Measurements from ENCODE around the gene PIK3AP1. TPM values are rescaled to one million over a fixed set of nuclear protein-coding genes. Genes with fewer than 3 reads are reported as not detected.
"Not testable (repeated sequence)": the region's sequence is repeated elsewhere in the genome, so short reads cannot be mapped to it uniquely, and the experiment has no call there.

Gene PIK3AP1
- polyA plus RNA-seq, 2 donors, result 0.31 to 0.47 TPM

- Histone ChIP-seq H3K27me3 (ENCODE audit: control insufficient read depth in 1 of 2, insufficient read depth in 2 of 2, low read length in 2 of 2) (no peaks in the 10 kb centered on the region), H3K27ac (ENCODE audit: low read depth in 2 of 2, low read length in 1 of 2) (no peak overlapping the region), H3K9me3 (ENCODE audit: control insufficient read depth in 2 of 2, insufficient read depth in 1 of 2, low read depth in 1 of 2, low read length in 1 of 2) (no peaks in the 10 kb centered on the region), H3K4me3 (ENCODE audit: low read depth in 1 of 2, low read length in 2 of 2) (no peak overlapping the region), H3K4me1 (ENCODE audit: control insufficient read depth in 2 of 2, insufficient read depth in 2 of 2, low read length in 1 of 2) (no peaks in the 10 kb centered on the region), H3K36me3 (ENCODE audit: control insufficient read depth in 2 of 2, insufficient read depth in 2 of 2, low read length in 1 of 2) (no peaks in the 10 kb centered on the region)
- 86 to 88% methylated on average over 9 of the region's 9 CpGs for WGBS, 2 donors
Observed at GRCh38 chr10:96584474-96584873, 135.8 kb downstream of the PIK3AP1 start.

GRCh38 chr10:96584035-96584434 lies 136.3 kb downstream of the PIK3AP1 start:
- Histone ChIP-seq H3K4me3 (ENCODE audit: low read depth in 1 of 2, low read length in 2 of 2) (no peak overlapping the region), H3K9me3 (ENCODE audit: control insufficient read depth in 2 of 2, insufficient read depth in 1 of 2, low read depth in 1 of 2, low read length in 1 of 2) (no peaks in the 10 kb centered on the region), H3K36me3 (ENCODE audit: control insufficient read depth in 2 of 2, insufficient read depth in 2 of 2, low read length in 1 of 2) (no peaks in the 10 kb centered on the region), H3K27ac (ENCODE audit: low read depth in 2 of 2, low read length in 1 of 2) (no peak overlapping the region), H3K27me3 (ENCODE audit: control insufficient read depth in 1 of 2, insufficient read depth in 2 of 2, low read length in 2 of 2) (no peaks in the 10 kb centered on the region), H3K4me1 (ENCODE audit: control insufficient read depth in 2 of 2, insufficient read depth in 2 of 2, low read length in 1 of 2) (no peaks in the 10 kb centered on the region)
- 71 to 77% methylated on average over 1 of the region's 1 CpG for WGBS, 2 donors

- H3K36me3 ChIP-seq (ENCODE audit: control insufficient read depth in 2 of 2, insufficient read depth in 2 of 2, low read length in 1 of 2), result no peaks in the 10 kb centered on the region
- 62 to 75% methylated on average over 2 of the region's 2 CpGs for WGBS, 2 donors
- no peak overlapping the region for H3K4me3 ChIP-seq (ENCODE audit: low read depth in 1 of 2, low read length in 2 of 2)
- H3K4me1 ChIP-seq (ENCODE audit: control insufficient read depth in 2 of 2, insufficient read depth in 2 of 2, low read length in 1 of 2), result no peaks in the 10 kb centered on the region
- no peak overlapping the region for H3K27ac ChIP-seq (ENCODE audit: low read depth in 2 of 2, low read length in 1 of 2)
- H3K27me3 ChIP-seq (ENCODE audit: control insufficient read depth in 1 of 2, insufficient read depth in 2 of 2, low read length in 2 of 2), result no peaks in the 10 kb centered on the region
- H3K9me3 ChIP-seq (ENCODE audit: control insufficient read depth in 2 of 2, insufficient read depth in 1 of 2, low read depth in 1 of 2, low read length in 1 of 2), result no peaks in the 10 kb centered on the region
Observed at GRCh38 chr10:96579133-96579532, 141.2 kb downstream of the PIK3AP1 start.

- no peaks in the 10 kb centered on the region for H3K9me3 ChIP-seq (ENCODE audit: control insufficient read depth in 2 of 2, insufficient read depth in 1 of 2, low read depth in 1 of 2, low read length in 1 of 2)
- no peaks in the 10 kb centered on the region for H3K36me3 ChIP-seq (ENCODE audit: control insufficient read depth in 2 of 2, insufficient read depth in 2 of 2, low read length in 1 of 2)
- no peaks in the 10 kb centered on the region for H3K27me3 ChIP-seq (ENCODE audit: control insufficient read depth in 1 of 2, insufficient read depth in 2 of 2, low read length in 2 of 2)
- no peak overlapping the region for H3K4me3 ChIP-seq (ENCODE audit: low read depth in 1 of 2, low read length in 2 of 2)
- no peaks in the 10 kb centered on the region for H3K4me1 ChIP-seq (ENCODE audit: control insufficient read depth in 2 of 2, insufficient read depth in 2 of 2, low read length in 1 of 2)
- 58 to 71% methylated on average over 5 of the region's 5 CpGs for WGBS, 2 donors
- H3K27ac ChIP-seq (ENCODE audit: low read depth in 2 of 2, low read length in 1 of 2), result peak overlapping the region; percentile 49 to 67
Observed at GRCh38 chr10:96578633-96579032, 141.7 kb downstream of the PIK3AP1 start.

- Histone ChIP-seq H3K4me3 (ENCODE audit: low read depth in 1 of 2, low read length in 2 of 2) (no peak overlapping the region), H3K27me3 (ENCODE audit: control insufficient read depth in 1 of 2, insufficient read depth in 2 of 2, low read length in 2 of 2) (no peaks in the 10 kb centered on the region), H3K4me1 (ENCODE audit: control insufficient read depth in 2 of 2, insufficient read depth in 2 of 2, low read length in 1 of 2) (no peaks in the 10 kb centered on the region), H3K9me3 (ENCODE audit: control insufficient read depth in 2 of 2, insufficient read depth in 1 of 2, low read depth in 1 of 2, low read length in 1 of 2) (no peaks in the 10 kb centered on the region), H3K36me3 (ENCODE audit: control insufficient read depth in 2 of 2, insufficient read depth in 2 of 2, low read length in 1 of 2) (no peaks in the 10 kb centered on the region), H3K27ac (ENCODE audit: low read depth in 2 of 2, low read length in 1 of 2) (no peak overlapping the region)
- 51 to 70% methylated on average over 4 of the region's 4 CpGs for WGBS, 2 donors
Observed at GRCh38 chr10:96578022-96578421, 142.3 kb downstream of the PIK3AP1 start.

- no peak overlapping the region for H3K27ac ChIP-seq (ENCODE audit: low read depth in 2 of 2, low read length in 1 of 2)
- WGBS, 2 donors, result 33 to 65% methylated on average over 1 of the region's 1 CpG
- no peaks in the 10 kb centered on the region for H3K4me1 ChIP-seq (ENCODE audit: control insufficient read depth in 2 of 2, insufficient read depth in 2 of 2, low read length in 1 of 2)
Observed at GRCh38 chr10:96577069-96577468, 143.2 kb downstream of the PIK3AP1 start.

GRCh38 chr10:96576277-96576980 lies 143.9 kb downstream of the PIK3AP1 start:
- no peak overlapping the region for H3K4me3 ChIP-seq (ENCODE audit: low read depth in 1 of 2, low read length in 2 of 2)
- H3K9me3 ChIP-seq (ENCODE audit: control insufficient read depth in 2 of 2, insufficient read depth in 1 of 2, low read depth in 1 of 2, low read length in 1 of 2), result no peaks in the 10 kb centered on the region
- no peaks in the 10 kb centered on the region for H3K4me1 ChIP-seq (ENCODE audit: control insufficient read depth in 2 of 2, insufficient read depth in 2 of 2, low read length in 1 of 2)
- H3K27me3 ChIP-seq (ENCODE audit: control insufficient read depth in 1 of 2, insufficient read depth in 2 of 2, low read length in 2 of 2), result no peaks in the 10 kb centered on the region
- no peak overlapping the region for H3K27ac ChIP-seq (ENCODE audit: low read depth in 2 of 2, low read length in 1 of 2)
- WGBS, 2 donors, result 55 to 67% methylated on average over 1 of the region's 1 CpG
- no peaks in the 10 kb centered on the region for H3K36me3 ChIP-seq (ENCODE audit: control insufficient read depth in 2 of 2, insufficient read depth in 2 of 2, low read length in 1 of 2)

More at GRCh38 chr10:96577069-96577468, 143.2 kb downstream of the PIK3AP1 start:
- H3K36me3 ChIP-seq (ENCODE audit: control insufficient read depth in 2 of 2, insufficient read depth in 2 of 2, low read length in 1 of 2), result no peaks in the 10 kb centered on the region
- no peak overlapping the region for H3K4me3 ChIP-seq (ENCODE audit: low read depth in 1 of 2, low read length in 2 of 2)
- H3K27me3 ChIP-seq (ENCODE audit: control insufficient read depth in 1 of 2, insufficient read depth in 2 of 2, low read length in 2 of 2), result no peaks in the 10 kb centered on the region
- H3K9me3 ChIP-seq (ENCODE audit: control insufficient read depth in 2 of 2, insufficient read depth in 1 of 2, low read depth in 1 of 2, low read length in 1 of 2), result no peaks in the 10 kb centered on the region

GRCh38 chr10:96574564-96574963 lies 145.8 kb downstream of the PIK3AP1 start:
- not testable (repeated sequence) for H3K36me3 ChIP-seq (ENCODE audit: control insufficient read depth in 2 of 2, insufficient read depth in 2 of 2, low read length in 1 of 2); H3K27me3 ChIP-seq (ENCODE audit: control insufficient read depth in 1 of 2, insufficient read depth in 2 of 2, low read length in 2 of 2); H3K27ac ChIP-seq (ENCODE audit: low read depth in 2 of 2, low read length in 1 of 2); H3K4me1 ChIP-seq (ENCODE audit: control insufficient read depth in 2 of 2, insufficient read depth in 2 of 2, low read length in 1 of 2); H3K9me3 ChIP-seq (ENCODE audit: control insufficient read depth in 2 of 2, insufficient read depth in 1 of 2, low read depth in 1 of 2, low read length in 1 of 2); H3K4me3 ChIP-seq (ENCODE audit: low read depth in 1 of 2, low read length in 2 of 2)
- 97 to 98% methylated on average over 2 of the region's 2 CpGs for WGBS, 2 donors

- Histone ChIP-seq H3K4me1 (ENCODE audit: control insufficient read depth in 2 of 2, insufficient read depth in 2 of 2, low read length in 1 of 2) (no peaks in the 10 kb centered on the region), H3K4me3 (ENCODE audit: low read depth in 1 of 2, low read length in 2 of 2) (no peak overlapping the region), H3K9me3 (ENCODE audit: control insufficient read depth in 2 of 2, insufficient read depth in 1 of 2, low read depth in 1 of 2, low read length in 1 of 2) (no peaks in the 10 kb centered on the region), H3K27ac (ENCODE audit: low read depth in 2 of 2, low read length in 1 of 2) (no peak overlapping the region), H3K36me3 (ENCODE audit: control insufficient read depth in 2 of 2, insufficient read depth in 2 of 2, low read length in 1 of 2) (no peaks in the 10 kb centered on the region), H3K27me3 (ENCODE audit: control insufficient read depth in 1 of 2, insufficient read depth in 2 of 2, low read length in 2 of 2) (no peaks in the 10 kb centered on the region)
- 87 to 90% methylated on average over 5 of the region's 5 CpGs for WGBS, 2 donors
Observed at GRCh38 chr10:96573036-96573435, 147.3 kb downstream of the PIK3AP1 start.

Measured in esophagus (tissue), 2 donors.